Endothelial cell (in vitro differentiated cells): ENCODE data around the gene PXDN. TPM values are rescaled to one million over a fixed set of nuclear protein-coding genes. Genes with fewer than 3 reads are reported as not detected.

Experiments
- DNase-seq: peaks from one replicate; pipeline ENCODE4 v3.0.0; 2021; ENCODE audit warnings: low spot score
- H3K27ac Mint-ChIP-seq: one replicate; pipeline ENCODE4 v1.8.0; 2021; ENCODE audit warnings: mixed read lengths, inconsistent platforms; ENCODE audit not compliant: unreplicated experiment
- H3K27me3 Mint-ChIP-seq: one replicate; pipeline ENCODE4 v1.8.0; 2021; ENCODE audit warnings: mild to moderate bottlenecking, moderate library complexity, mixed read lengths, inconsistent platforms; ENCODE audit not compliant: unreplicated experiment
- H3K36me3 Mint-ChIP-seq: one replicate; pipeline ENCODE4 v1.8.0; 2021; ENCODE audit warnings: mild to moderate bottlenecking, low read depth, mixed read lengths, inconsistent platforms; ENCODE audit not compliant: unreplicated experiment
- H3K4me1 Mint-ChIP-seq: one replicate; pipeline ENCODE4 v1.8.0; 2021; ENCODE audit warnings: mild to moderate bottlenecking, mixed read lengths, inconsistent platforms; ENCODE audit not compliant: unreplicated experiment
- H3K4me3 Mint-ChIP-seq: one replicate; pipeline ENCODE4 v1.8.0; 2021; ENCODE audit warnings: mild to moderate bottlenecking, mixed read lengths, inconsistent platforms; ENCODE audit not compliant: unreplicated experiment
- H3K9me3 Mint-ChIP-seq: one replicate; pipeline ENCODE4 v1.8.0; 2021; ENCODE audit warnings: mixed read lengths, inconsistent platforms; ENCODE audit not compliant: unreplicated experiment
- total RNA-seq: library from RNA; stranded (reverse); fragmentation: NEBNext Ultra II Directional; extraction: Animal tissue kit (Norgen Biotek cat#: 25700); gene quantifications from one replicate; pipeline ENCODE4 v1.2.1, GENCODE V29; 2021; ENCODE audit not compliant: unreplicated experiment
- TF ChIP-seq, protein P1 (sequence below): fragments of 200-600 bp; sonication (generic); IDR thresholded peaks from one replicate; pipeline ENCODE4 v1.5.0; 2021; ENCODE audit warnings: antibody characterized with exemption; ENCODE audit not compliant: unreplicated experiment

PXDN gene
- total RNA-seq, 1 donor from 2014 or later: 521 TPM

DNA sequence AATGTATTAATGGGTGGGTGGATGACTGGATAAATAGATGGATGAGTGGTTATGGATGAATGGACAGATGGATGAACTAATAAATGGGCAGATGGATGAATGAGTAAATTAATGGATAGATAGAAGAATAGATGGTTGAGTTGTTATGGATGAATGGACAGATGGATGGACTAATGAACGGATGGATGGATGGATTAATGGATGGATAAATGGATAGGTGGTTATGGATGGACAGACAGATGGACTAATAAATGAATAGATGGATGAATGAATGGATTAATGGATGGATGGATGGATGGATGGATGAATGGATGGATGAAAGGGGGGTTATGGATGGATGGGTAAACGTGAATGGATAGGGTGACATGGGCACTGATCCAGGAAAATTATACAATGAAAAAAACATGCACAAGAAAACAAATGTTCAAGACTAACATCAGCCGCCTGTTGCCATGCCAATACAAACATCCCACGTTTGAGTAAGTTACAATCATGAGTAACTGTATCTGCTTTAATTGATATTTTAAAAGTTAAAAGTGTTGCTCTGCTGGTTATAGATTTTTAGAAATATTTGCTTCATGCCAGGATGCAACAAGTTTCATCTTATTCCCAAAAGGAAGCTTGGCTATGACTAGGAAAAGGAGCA lies 20.8 kb downstream of the PXDN start:
- Mint-ChIP-seq H3K4me3 (no peak overlapping the region), H3K4me1 (peaks cover 30% of the 10 kb centered on the region), H3K9me3 (no peaks in the 10 kb centered on the region), H3K27me3 (peaks cover 2% of the 10 kb centered on the region), H3K36me3 (peaks cover 15% of the 10 kb centered on the region), H3K27ac (no peak overlapping the region)
- DNase-seq: no peak
- TF ChIP-seq, protein P1, sequence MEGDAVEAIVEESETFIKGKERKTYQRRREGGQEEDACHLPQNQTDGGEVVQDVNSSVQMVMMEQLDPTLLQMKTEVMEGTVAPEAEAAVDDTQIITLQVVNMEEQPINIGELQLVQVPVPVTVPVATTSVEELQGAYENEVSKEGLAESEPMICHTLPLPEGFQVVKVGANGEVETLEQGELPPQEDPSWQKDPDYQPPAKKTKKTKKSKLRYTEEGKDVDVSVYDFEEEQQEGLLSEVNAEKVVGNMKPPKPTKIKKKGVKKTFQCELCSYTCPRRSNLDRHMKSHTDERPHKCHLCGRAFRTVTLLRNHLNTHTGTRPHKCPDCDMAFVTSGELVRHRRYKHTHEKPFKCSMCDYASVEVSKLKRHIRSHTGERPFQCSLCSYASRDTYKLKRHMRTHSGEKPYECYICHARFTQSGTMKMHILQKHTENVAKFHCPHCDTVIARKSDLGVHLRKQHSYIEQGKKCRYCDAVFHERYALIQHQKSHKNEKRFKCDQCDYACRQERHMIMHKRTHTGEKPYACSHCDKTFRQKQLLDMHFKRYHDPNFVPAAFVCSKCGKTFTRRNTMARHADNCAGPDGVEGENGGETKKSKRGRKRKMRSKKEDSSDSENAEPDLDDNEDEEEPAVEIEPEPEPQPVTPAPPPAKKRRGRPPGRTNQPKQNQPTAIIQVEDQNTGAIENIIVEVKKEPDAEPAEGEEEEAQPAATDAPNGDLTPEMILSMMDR: no peak

DNA sequence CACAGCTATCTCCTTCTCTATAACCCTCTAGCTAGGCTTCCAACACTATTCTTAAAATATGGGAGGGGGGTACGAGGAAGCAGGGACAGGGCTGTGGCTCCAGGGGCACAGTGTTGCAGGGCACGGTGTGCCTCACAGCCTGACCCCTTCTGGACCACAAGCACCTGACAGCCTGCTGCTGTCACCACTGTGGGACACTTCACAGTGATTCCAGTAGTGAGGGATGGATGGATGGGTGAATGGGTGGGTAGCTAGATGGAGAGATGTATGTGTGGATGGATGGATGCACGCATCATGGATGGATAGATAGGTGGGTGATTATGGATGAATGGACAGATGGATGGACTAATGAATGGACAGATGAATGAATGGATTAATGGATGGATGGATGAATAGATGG lies 21.6 kb downstream of the PXDN start:
- H3K9me3 Mint-ChIP-seq: no peaks in the 10 kb centered on the region
- TF ChIP-seq, protein P1: no peak
- DNase-seq: no peak
- H3K4me3 Mint-ChIP-seq: no peak overlapping the region
- peaks cover 6% of the 10 kb centered on the region for H3K27me3 Mint-ChIP-seq
- H3K4me1 Mint-ChIP-seq: peaks cover 32% of the 10 kb centered on the region
- H3K36me3 Mint-ChIP-seq: peaks cover 22% of the 10 kb centered on the region
- H3K27ac Mint-ChIP-seq: no peak overlapping the region

DNA sequence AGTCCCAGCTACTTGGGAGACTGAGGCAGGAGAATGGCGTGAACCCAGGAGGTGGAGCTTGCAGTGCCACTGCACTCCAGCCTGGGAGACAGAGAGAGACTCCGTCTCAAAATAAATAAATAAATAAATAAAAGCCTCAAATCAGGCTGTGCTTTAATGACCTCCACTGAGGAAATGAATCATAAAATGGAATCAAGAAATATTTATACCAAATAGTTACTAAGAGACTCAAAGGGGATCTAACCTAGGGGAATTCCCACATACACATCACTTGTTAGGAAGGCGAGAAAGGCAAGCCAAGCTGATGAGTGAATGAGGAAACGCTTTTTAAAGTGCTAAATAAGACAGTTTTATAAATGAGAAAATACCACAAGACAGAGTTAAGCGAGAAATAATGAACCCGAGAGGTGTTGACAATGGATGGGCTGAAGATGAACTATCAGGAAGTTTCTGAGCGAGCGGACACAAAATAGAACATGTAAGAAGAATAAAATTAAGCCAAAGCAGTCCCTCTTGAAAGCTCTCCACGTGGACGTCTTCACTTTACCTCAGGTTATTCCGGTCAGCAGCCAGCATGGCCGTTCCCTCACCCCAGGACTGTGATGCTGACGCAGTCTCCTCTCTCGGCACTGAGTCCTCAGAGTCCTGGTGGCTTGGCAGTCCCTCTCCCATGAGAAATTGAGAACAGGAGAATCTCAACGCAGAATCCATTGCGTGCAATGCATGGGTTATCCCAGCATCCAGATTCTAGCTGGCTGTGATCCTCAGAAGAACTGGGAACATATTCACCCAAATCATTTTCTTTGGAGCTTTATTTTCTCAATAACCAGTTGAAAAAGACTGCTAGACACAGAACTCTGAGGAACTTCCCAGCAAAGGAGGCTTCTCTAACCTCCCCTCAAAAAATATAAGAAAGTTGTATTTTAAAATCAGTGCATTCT lies 22.3 kb downstream of the PXDN start:
- Mint-ChIP-seq H3K4me1 (peaks cover 32% of the 10 kb centered on the region), H3K36me3 (peaks cover 24% of the 10 kb centered on the region), H3K9me3 (no peaks in the 10 kb centered on the region)

DNA sequence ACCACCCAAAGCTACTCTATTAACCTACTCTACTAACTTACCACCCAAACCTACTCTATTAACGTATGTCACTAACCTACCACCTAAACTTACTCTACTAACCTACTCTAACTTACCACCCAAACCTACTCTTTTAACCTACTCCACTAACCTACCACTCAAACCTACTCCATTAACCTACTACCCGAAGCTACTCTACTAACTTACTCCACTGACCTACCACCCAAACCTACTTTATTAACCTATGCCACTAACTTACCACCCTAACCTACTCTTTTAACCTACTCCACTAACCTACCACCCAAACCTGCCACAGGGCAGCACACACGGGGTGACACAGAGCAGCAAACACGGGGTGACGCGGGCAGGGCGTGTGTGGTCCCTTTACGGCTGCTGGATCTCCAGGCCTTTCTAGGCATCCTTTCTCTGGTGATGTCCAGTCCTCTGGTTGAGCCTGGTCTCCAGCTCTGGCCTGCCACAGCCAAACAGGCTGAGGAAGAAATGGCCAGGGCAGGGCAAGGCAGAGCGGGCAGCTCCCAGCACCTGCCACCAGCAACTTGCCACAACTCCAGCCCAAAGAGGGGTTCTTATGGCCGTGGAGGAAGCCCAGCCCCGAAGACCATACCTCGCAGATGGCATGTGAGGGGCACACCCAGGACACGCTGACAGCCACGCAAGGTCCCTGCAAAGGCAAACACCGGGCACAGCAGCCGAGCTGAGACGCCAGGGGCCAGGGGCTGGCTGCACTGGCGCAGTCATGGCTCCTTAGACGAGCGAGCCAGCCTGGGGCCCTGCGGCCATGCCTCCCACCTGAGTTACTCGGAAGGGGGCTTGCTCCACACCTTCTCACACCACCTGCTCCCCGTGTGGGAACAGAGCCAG lies 25.7 kb downstream of the PXDN start:
- Mint-ChIP-seq H3K4me1 (peaks cover 60% of the 10 kb centered on the region), H3K4me3 (peak overlapping the region; percentile 66), H3K9me3 (no peaks in the 10 kb centered on the region), H3K36me3 (peaks cover 21% of the 10 kb centered on the region), H3K27me3 (peaks cover 14% of the 10 kb centered on the region), H3K27ac (peak overlapping the region; percentile 99)
- DNase-seq: no peak
- TF ChIP-seq, protein P1: no peak

More for the DNA sequence above, 22.3 kb downstream of the PXDN start:
- Mint-ChIP-seq H3K27ac (no peak overlapping the region), H3K27me3 (peaks cover 8% of the 10 kb centered on the region), H3K4me3 (no peak overlapping the region)
- TF ChIP-seq, protein P1: no peak
- no peak for DNase-seq
